Measurements from ENCODE around the gene NDST3. TPM values are rescaled to one million over a fixed set of nuclear protein-coding genes. Genes with fewer than 3 reads are reported as not detected.

NDST3 gene
- total and polyA plus RNA-seq, 4 donors: 0.36 to 2.8 (median 1.4) TPM

DNA sequence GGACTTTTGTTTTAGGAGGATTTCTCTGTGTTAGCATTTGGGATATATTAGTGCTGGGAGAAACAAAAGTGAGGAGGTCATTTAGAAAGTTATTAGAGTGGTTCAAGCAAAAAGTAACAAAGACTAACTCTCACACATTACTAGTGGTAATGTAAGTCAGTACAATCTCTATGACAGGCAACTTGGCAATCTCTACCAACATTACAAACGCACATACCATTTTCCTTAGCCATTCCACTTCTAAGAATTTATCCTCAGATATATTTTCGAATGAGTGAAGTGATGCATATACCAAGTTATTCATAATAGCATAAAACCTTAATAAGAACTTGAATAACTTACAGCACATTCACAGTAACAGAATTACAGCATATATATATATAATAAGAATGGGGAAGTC is 172.3 kb downstream of the NDST3 start:
- Histone ChIP-seq H3K36me3 (ENCODE audit: control insufficient read depth in 4 of 4, insufficient read depth in 3 of 4, low read depth in 1 of 4, low read length in 3 of 4) (no peaks in the 10 kb centered on the region), H3K9me3 (ENCODE audit: control insufficient read depth in 4 of 4, low read length in 3 of 4) (peaks cover 0 to 9% (median 1%) of the 10 kb centered on the region in 4 donors), H3K4me1 (ENCODE audit: control insufficient read depth in 4 of 4, insufficient read depth in 4 of 4, low read length in 3 of 4) (no peaks in the 10 kb centered on the region), H3K27ac (ENCODE audit: low read depth in 1 of 2, low read length in 2 of 2) (no peak overlapping the region), H3K9ac (ENCODE audit: low read depth in 1 of 2, low read length in 2 of 2) (no peak overlapping the region), H3K4me3 (ENCODE audit: low read depth in 1 of 3, low read length in 3 of 3) (no peak overlapping the region), H3K27me3 (ENCODE audit: control insufficient read depth in 4 of 4, insufficient read depth in 4 of 4, low read length in 3 of 4) (no peaks in the 10 kb centered on the region)
- WGBS: 85% methylated on average over 2 of the region's 2 CpGs
- no peak for DNase-seq (ENCODE audit: low spot score)
- no peak for TF ChIP-seq HNF4A (conservative IDR thresholded peaks at IDR 0.05)
- TF ChIP-seq SP1 (IDR thresholded peaks at IDR 0.05): no peak
- TF ChIP-seq, protein P1, sequence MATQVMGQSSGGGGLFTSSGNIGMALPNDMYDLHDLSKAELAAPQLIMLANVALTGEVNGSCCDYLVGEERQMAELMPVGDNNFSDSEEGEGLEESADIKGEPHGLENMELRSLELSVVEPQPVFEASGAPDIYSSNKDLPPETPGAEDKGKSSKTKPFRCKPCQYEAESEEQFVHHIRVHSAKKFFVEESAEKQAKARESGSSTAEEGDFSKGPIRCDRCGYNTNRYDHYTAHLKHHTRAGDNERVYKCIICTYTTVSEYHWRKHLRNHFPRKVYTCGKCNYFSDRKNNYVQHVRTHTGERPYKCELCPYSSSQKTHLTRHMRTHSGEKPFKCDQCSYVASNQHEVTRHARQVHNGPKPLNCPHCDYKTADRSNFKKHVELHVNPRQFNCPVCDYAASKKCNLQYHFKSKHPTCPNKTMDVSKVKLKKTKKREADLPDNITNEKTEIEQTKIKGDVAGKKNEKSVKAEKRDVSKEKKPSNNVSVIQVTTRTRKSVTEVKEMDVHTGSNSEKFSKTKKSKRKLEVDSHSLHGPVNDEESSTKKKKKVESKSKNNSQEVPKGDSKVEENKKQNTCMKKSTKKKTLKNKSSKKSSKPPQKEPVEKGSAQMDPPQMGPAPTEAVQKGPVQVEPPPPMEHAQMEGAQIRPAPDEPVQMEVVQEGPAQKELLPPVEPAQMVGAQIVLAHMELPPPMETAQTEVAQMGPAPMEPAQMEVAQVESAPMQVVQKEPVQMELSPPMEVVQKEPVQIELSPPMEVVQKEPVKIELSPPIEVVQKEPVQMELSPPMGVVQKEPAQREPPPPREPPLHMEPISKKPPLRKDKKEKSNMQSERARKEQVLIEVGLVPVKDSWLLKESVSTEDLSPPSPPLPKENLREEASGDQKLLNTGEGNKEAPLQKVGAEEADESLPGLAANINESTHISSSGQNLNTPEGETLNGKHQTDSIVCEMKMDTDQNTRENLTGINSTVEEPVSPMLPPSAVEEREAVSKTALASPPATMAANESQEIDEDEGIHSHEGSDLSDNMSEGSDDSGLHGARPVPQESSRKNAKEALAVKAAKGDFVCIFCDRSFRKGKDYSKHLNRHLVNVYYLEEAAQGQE (IDR thresholded peaks at IDR 0.05): no peak
- no peak for TF ChIP-seq TAF1 (conservative IDR thresholded peaks at IDR 0.05)
- no peak for TF ChIP-seq FOXA1 (IDR thresholded peaks at IDR 0.05)
- TF ChIP-seq HNF4G (IDR thresholded peaks at IDR 0.05): no peak
- no peak for TF ChIP-seq NR2F2 (IDR thresholded peaks at IDR 0.05)
- TF ChIP-seq, protein P2, sequence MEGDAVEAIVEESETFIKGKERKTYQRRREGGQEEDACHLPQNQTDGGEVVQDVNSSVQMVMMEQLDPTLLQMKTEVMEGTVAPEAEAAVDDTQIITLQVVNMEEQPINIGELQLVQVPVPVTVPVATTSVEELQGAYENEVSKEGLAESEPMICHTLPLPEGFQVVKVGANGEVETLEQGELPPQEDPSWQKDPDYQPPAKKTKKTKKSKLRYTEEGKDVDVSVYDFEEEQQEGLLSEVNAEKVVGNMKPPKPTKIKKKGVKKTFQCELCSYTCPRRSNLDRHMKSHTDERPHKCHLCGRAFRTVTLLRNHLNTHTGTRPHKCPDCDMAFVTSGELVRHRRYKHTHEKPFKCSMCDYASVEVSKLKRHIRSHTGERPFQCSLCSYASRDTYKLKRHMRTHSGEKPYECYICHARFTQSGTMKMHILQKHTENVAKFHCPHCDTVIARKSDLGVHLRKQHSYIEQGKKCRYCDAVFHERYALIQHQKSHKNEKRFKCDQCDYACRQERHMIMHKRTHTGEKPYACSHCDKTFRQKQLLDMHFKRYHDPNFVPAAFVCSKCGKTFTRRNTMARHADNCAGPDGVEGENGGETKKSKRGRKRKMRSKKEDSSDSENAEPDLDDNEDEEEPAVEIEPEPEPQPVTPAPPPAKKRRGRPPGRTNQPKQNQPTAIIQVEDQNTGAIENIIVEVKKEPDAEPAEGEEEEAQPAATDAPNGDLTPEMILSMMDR (IDR thresholded peaks at IDR 0.05; ENCODE audit: low read depth, low read length, missing input control): no peak
- TF ChIP-seq, protein P3, sequence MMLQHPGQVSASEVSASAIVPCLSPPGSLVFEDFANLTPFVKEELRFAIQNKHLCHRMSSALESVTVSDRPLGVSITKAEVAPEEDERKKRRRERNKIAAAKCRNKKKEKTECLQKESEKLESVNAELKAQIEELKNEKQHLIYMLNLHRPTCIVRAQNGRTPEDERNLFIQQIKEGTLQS (IDR thresholded peaks at IDR 0.05): no peak
- no peak for TF ChIP-seq YY1 (IDR thresholded peaks at IDR 0.05)

DNA sequence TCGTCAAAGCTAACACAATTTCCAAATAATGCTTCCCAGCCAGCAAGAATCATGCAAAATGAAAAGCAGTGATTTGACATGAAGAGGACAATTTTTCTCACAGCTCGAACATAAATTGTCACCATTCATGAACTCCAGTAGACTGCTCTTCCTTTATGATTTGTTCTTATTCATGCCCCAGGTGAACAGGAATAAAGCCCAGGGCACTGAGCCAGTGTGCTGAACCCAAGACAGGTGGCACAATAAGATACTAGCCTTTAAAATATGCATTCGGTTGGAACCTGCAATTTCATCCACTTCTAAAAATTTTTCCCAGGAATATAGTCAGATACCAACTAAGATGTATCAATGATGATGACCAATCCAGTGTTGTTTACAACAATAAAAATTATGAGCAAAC is 178.8 kb downstream of the NDST3 start:
- TF ChIP-seq YY1 (IDR thresholded peaks at IDR 0.05): no peak
- no peak for TF ChIP-seq RXRA (IDR thresholded peaks at IDR 0.05)
- TF ChIP-seq HNF4G (IDR thresholded peaks at IDR 0.05): no peak
- TF ChIP-seq, protein P3 (IDR thresholded peaks at IDR 0.05): no peak
- no peak for TF ChIP-seq NR2F2 (IDR thresholded peaks at IDR 0.05)
- TF ChIP-seq HNF4A (conservative IDR thresholded peaks at IDR 0.05): no peak
- TF ChIP-seq, protein P4, sequence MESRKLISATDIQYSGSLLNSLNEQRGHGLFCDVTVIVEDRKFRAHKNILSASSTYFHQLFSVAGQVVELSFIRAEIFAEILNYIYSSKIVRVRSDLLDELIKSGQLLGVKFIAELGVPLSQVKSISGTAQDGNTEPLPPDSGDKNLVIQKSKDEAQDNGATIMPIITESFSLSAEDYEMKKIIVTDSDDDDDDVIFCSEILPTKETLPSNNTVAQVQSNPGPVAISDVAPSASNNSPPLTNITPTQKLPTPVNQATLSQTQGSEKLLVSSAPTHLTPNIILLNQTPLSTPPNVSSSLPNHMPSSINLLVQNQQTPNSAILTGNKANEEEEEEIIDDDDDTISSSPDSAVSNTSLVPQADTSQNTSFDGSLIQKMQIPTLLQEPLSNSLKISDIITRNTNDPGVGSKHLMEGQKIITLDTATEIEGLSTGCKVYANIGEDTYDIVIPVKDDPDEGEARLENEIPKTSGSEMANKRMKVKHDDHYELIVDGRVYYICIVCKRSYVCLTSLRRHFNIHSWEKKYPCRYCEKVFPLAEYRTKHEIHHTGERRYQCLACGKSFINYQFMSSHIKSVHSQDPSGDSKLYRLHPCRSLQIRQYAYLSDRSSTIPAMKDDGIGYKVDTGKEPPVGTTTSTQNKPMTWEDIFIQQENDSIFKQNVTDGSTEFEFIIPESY (IDR thresholded peaks at IDR 0.05): no peak
- TF ChIP-seq RAD21 (IDR thresholded peaks at IDR 0.05): no peak
- TF ChIP-seq, protein P5, sequence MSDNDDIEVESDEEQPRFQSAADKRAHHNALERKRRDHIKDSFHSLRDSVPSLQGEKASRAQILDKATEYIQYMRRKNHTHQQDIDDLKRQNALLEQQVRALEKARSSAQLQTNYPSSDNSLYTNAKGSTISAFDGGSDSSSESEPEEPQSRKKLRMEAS (IDR thresholded peaks at IDR 0.05): no peak
- H3K36me3 ChIP-seq (ENCODE audit: control insufficient read depth in 4 of 4, insufficient read depth in 3 of 4, low read depth in 1 of 4, low read length in 3 of 4): no peaks in the 10 kb centered on the region
- no peak overlapping the region for H3K9ac ChIP-seq (ENCODE audit: low read depth in 1 of 2, low read length in 2 of 2)
- DNase-seq (ENCODE audit: low spot score): no peak
- H3K4me3 ChIP-seq (ENCODE audit: low read depth in 1 of 3, low read length in 3 of 3): no peak overlapping the region
- no peak overlapping the region for H3K27ac ChIP-seq (ENCODE audit: low read depth in 1 of 2, low read length in 2 of 2)
- no peaks in the 10 kb centered on the region for H3K4me1 ChIP-seq (ENCODE audit: control insufficient read depth in 4 of 4, insufficient read depth in 4 of 4, low read length in 3 of 4)
- H3K27me3 ChIP-seq (ENCODE audit: control insufficient read depth in 4 of 4, insufficient read depth in 4 of 4, low read length in 3 of 4): no peaks in the 10 kb centered on the region
- H3K9me3 ChIP-seq (ENCODE audit: control insufficient read depth in 4 of 4, low read length in 3 of 4): no peaks in the 10 kb centered on the region
- 60% methylated on average over 3 of the region's 3 CpGs for WGBS

Data from liver (tissue), 9 donors.